HEK293T (cell line): ENCODE results near the gene ZNF653.

ENCODE experiments used
- BHLHE40 ChIP-seq: fragments of 450-650 bp; IDR thresholded peaks from 2 replicates; pipeline ENCODE4 v1.6.1; 2016; ENCODE audit warnings: mild to moderate bottlenecking, moderate library complexity, borderline replicate concordance
- CTBP1 ChIP-seq: fragments of 450-650 bp; IDR thresholded peaks from 2 replicates; pipeline ENCODE4 v1.6.1; 2016; ENCODE audit warnings: borderline replicate concordance
- ELF4 ChIP-seq: fragments of 450-650 bp; IDR thresholded peaks from 2 replicates; pipeline ENCODE4 v1.6.1; 2017; ENCODE audit warnings: antibody characterized with exemption
- FOXA1 ChIP-seq: fragments of 450-650 bp; IDR thresholded peaks from 2 replicates; pipeline ENCODE4 v1.6.1; 2016; ENCODE audit warnings: mild to moderate bottlenecking
- FOXK2 ChIP-seq: fragments of 450-650 bp; IDR thresholded peaks from 2 replicates; pipeline ENCODE4 v1.6.1; 2016; ENCODE audit warnings: mild to moderate bottlenecking
- FOXM1 ChIP-seq: fragments of 450-650 bp; IDR thresholded peaks from 2 replicates; pipeline ENCODE4 v1.6.1; 2017; ENCODE audit warnings: mild to moderate bottlenecking, borderline replicate concordance
- L3MBTL2 ChIP-seq: fragments of 450-650 bp; conservative IDR thresholded peaks from 2 replicates; pipeline ENCODE4 v1.6.1; 2016; ENCODE audit warnings: mild to moderate bottlenecking
- SP1 ChIP-seq: fragments of 450-650 bp; IDR thresholded peaks from 2 replicates; pipeline ENCODE4 v1.6.1; 2017
- SUZ12 ChIP-seq: fragments of 450-650 bp; IDR thresholded peaks from 2 replicates; pipeline ENCODE4 v1.6.1; 2016; ENCODE audit warnings: mild to moderate bottlenecking
- ZNF384 ChIP-seq: fragments of 450-650 bp; IDR thresholded peaks from 2 replicates; pipeline ENCODE4 v1.6.1; 2016
- TF ChIP-seq, protein P1 (sequence below): fragments of 450-650 bp; IDR thresholded peaks from 2 replicates; pipeline ENCODE4 v1.6.1; 2016

DNA sequence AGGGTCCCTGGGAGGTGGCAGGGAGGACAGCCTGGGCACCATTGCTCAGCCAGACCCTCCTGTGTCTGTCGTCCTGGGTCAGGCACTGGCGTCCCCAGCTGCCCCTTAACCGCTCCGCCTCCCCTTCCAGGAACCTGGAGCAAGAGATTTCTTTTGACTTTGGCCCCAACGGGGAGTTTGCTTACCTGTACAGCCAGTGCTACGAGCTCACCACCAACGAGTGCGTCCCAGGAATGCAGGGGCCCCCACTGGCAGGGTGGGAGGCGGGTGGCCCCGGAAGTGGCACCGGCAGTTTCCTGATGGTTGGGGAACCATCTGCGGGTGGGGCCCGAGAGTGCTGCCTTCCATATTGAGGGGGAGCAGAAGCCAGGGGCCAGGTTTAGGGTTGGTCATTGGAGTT, 57.2 kb downstream of the ZNF653 start:
- TF ChIP-seq FOXK2 (no peak), SP1 (no peak), ELF4 (no peak), L3MBTL2 (no peak), BHLHE40 (no peak), SUZ12 (no peak), FOXM1 (no peak), ZNF384 (no peak), CTBP1 (no peak), FOXA1 (no peak)
- TF ChIP-seq, protein P1, sequence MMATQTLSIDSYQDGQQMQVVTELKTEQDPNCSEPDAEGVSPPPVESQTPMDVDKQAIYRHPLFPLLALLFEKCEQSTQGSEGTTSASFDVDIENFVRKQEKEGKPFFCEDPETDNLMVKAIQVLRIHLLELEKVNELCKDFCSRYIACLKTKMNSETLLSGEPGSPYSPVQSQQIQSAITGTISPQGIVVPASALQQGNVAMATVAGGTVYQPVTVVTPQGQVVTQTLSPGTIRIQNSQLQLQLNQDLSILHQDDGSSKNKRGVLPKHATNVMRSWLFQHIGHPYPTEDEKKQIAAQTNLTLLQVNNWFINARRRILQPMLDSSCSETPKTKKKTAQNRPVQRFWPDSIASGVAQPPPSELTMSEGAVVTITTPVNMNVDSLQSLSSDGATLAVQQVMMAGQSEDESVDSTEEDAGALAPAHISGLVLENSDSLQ = no peak
